Stimulated activated CD8-positive, alpha-beta memory T cell treated with anti-CD3 and anti-CD28 coated beads, Interleukin-7, amount 100 ng/mL, for 24 hours (primary cell): ENCODE data around the gene KIFAP3.

Source experiments
- DNase-seq: peaks from one replicate; pipeline ENCODE4 v3.0.0-alpha.2; 2020; ENCODE audit warnings: low read depth

KIFAP3 gene

GRCh38 chr1:169985757-169986156 lies 88.7 kb downstream of the KIFAP3 start:
- no peak for DNase-seq

GRCh38 chr1:169974067-169974466 lies 100.4 kb downstream of the KIFAP3 start:
- DNase-seq, result no peak

GRCh38 chr1:169970114-169970513 lies 104.4 kb downstream of the KIFAP3 start:
- no peak for DNase-seq

GRCh38 chr1:169968174-169968573 lies 106.3 kb downstream of the KIFAP3 start:
- DNase-seq, result no peak

GRCh38 chr1:169964206-169964605 lies 110.3 kb downstream of the KIFAP3 start:
- DNase-seq, result no peak

- DNase-seq, result no peak
These were observed 114.8 kb downstream of the KIFAP3 start for GRCh38 chr1:169959686-169960085.

- no peak for DNase-seq
These were observed 115.5 kb downstream of the KIFAP3 start for GRCh38 chr1:169958987-169959386.

- no peak for DNase-seq
These were observed 116.6 kb downstream of the KIFAP3 start for GRCh38 chr1:169957884-169958283.

- no peak for DNase-seq
These were observed 123.4 kb downstream of the KIFAP3 start for GRCh38 chr1:169951108-169951507.

GRCh38 chr1:169949139-169949538 lies 125.4 kb downstream of the KIFAP3 start:
- DNase-seq, result no peak

GRCh38 chr1:169946206-169946605 lies 128.3 kb downstream of the KIFAP3 start:
- no peak for DNase-seq

- no peak for DNase-seq
These were observed 129.3 kb downstream of the KIFAP3 start for GRCh38 chr1:169945181-169945580.

- no peak for DNase-seq
These were observed 129.9 kb downstream of the KIFAP3 start for GRCh38 chr1:169944621-169945020.

GRCh38 chr1:169943963-169944526 lies 130.4 kb downstream of the KIFAP3 start:
- DNase-seq, result no peak

GRCh38 chr1:169941982-169942830 lies 132.3 kb downstream of the KIFAP3 start:
- no peak for DNase-seq

- no peak for DNase-seq
These were observed 140.3 kb downstream of the KIFAP3 start for GRCh38 chr1:169933984-169934725.

- no peak for DNase-seq
These were observed 142.7 kb downstream of the KIFAP3 start for GRCh38 chr1:169931795-169932231.

GRCh38 chr1:169929210-169929526 lies 145.3 kb downstream of the KIFAP3 start:
- no peak for DNase-seq

- no peak for DNase-seq
These were observed 145.9 kb downstream of the KIFAP3 start for GRCh38 chr1:169928438-169929209.

GRCh38 chr1:169925505-169926482 lies 148.7 kb downstream of the KIFAP3 start:
- DNase-seq, result no peak

- DNase-seq, result no peak
These were observed 149.7 kb downstream of the KIFAP3 start for GRCh38 chr1:169924829-169925228.
